ENCODE results near the gene PDAP1.

The PDAP1 gene

DNA sequence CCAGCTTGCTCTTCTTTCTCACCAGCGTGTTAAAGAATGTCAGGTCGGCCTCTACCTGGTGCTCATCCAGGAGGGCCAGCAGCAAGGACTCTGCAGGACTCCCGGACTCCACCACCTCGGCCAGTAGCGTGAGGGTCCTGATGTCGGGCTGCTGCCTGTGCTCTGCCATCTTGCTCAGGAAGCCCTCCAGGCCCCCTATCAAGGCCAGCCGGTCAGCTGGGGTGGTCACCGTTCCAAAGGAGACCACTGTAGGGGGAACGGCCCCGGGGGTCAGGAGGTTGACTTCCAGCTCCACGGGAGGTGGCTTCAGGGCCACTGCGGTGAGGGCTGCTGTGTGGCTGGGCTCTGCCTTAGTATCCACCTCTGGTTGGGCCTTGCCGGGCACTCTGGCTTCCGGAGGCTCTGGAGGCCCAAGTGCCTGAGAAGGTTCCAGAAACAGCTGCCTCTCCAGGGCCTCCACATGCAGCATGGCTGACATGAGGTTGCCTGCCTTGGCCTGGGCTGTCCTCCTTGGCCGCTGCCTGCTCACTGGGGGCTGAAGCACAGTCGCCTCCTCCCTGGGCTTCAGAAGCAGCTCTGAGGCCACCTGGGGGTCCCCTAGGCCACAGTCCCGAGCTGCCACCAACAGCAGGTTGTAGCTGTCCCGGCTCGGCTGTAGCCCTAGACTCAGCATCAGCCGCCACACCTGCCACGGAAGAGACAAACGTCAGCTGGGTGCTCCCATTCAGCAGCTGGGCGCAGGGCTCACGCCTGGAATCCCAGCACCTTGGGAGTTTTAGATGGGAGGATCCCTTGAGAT is 16.7 kb upstream of the PDAP1 start:
- no peak for DNase-seq (ENCODE audit: low spot score)

DNA sequence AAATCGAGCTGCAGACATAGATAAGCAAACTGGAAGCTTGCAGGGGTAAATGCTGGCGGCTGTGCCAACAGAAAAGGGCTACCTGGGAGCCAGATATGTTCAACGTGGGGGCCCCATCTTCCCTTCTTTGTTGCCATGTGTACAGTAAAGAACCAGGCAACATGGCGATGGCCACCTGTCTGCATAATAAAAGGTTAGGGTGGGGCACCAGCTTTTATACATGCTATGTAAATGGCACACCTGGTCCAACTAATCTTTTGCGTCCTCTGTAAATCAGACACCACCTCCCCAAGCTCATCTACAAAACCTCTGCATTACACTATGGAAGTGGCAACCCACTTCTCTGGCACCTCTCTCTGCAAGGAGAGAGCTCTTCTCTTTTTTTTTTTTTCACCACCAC is 14.2 kb upstream of the PDAP1 start:
- DNase-seq (ENCODE audit: low spot score) = no peak

DNA sequence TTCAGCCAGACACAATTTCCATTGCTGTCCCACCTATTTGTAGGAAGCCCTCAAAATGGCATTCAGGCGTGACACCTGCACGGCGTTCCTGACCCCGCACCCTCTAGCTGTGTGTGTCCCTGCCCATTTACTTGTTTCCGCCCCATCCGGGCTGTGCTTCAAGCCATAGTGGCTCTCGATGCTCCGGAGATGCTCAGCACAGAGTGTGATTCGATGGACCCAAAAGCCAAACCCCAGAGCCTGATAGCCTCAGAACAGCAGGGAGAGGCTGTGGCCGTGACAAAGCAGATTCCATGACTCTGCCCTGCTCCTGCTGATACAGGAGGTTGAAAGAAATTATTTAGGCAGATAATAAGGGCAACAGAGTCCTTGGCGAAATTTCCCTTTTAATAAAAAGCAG is 13.8 kb upstream of the PDAP1 start:
- no peak for DNase-seq (ENCODE audit: low spot score)

DNA sequence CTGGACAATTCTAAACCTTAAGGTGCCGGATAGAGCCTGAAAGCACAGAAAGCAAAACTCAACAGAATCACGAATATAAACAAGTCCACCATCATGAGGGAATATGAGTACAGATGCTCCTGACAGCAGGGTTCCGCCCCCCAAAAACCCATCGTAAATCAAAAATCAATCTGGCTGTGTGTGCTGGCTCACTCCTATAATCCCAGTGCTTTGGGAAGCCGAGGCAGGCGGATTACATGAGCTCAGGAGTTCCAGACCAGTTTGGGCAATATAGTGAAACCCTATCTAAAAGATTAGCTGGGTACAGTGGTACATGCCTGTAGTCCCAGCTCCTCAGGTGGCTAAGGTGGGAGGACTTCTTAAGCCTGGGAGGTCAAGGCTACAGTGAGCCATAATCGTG is 12.6 kb upstream of the PDAP1 start:
- DNase-seq (ENCODE audit: low spot score) = no peak

DNA sequence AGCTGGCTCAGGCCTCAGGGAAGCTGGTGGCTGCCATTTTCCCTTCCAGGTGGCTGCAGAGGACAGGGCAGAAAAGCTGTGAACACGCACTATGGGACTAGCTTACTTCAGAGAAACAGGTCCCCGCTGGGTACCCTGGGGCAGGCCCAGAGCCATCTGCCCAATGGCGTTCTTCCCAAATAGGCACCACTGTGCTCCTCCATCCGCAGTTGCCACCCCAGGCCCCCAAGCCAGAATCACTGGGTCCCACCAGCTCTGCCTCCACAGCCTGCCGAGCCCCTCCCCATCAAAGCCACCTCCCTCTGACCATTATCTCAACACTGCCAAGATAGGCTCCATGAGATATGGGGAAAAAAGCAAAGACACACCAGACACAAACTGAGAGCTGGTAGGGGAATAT is 11.8 kb upstream of the PDAP1 start:
- DNase-seq (ENCODE audit: low spot score) = no peak

DNA sequence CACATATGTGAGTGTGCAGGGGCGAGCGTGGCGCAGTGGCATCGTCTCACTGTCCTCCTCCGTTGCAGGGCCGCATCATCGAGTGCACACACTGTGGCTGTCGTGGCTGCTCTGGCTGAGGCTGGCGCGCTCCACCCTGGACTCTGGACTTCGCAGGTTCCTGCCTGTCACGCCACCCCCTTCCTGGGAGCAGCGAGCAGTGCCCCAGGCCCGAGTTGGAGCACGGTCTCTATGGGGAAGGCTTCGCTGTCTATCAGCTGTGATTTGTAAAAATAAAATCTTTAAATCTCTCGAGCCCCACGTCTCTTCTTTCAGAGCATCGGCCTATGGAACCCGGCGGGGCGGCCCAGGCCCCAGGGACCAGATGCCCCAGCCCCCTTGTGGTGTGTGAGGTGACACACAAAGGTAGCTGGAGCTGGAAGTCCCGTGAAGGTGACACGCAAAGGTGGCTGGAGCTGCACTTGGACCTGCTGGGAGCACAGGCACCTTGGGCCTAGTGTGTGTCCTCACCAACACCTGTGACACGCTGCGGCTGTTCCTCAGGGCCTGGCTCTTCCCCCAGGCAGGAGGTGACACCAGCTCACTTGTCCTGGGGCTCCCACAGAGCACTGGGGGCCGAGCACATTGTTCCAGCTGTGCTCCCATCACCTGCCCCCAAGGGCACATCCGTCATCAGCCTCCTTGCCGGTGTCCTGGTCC is 11.1 kb upstream of the PDAP1 start:
- DNase-seq (ENCODE audit: low spot score) = no peak

DNA sequence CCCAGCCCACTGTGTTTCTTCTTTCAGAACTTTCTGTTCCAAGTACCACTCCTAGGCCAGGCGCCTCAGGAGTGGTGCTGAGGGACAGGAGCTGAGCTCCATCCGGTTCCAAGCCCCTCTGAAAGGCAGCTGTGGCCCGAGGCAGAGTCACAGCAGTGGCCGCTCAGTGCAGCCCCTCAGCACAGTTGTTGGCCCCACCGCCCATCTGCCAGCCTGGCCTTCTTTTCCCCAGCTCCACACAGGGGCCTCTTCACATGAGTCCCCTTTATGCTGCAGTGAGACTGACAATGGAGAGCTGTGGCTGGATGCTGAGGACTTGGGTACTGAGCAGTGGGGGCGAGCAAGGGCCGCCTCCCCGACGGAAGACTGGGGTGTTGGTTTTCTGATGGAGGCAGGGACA is 9.9 kb upstream of the PDAP1 start:
- DNase-seq (ENCODE audit: low spot score) = no peak

DNA sequence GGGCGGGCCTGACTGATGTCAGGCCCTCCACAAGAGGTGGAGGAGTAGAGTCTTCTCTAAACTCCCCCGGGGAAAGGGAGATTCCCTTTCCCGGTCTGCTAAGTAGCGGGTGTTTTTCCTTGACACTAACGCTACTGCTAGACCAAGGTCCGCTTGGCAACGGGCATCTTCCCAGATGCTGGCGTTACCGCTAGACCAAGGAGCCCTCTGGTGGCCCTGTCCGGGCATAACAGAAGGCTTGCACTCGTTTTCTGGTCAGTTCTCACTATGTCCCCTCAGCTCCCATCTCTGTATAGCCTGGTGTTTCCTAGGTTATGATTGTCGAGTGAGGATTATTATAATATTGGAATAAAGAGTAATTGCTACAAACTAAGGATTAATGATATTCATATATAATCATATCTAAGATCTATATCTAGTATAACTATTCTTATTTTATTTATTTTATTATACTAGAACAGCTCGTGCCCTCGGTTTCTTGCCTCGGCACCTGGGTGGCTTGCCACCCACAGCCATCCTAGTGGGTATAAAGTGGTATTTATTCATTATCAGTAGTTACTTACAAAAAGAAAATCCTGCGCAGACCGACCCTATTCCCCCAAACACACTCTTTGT is 7.2 kb upstream of the PDAP1 start:
- DNase-seq (ENCODE audit: low spot score) = peak; percentile 51

DNA sequence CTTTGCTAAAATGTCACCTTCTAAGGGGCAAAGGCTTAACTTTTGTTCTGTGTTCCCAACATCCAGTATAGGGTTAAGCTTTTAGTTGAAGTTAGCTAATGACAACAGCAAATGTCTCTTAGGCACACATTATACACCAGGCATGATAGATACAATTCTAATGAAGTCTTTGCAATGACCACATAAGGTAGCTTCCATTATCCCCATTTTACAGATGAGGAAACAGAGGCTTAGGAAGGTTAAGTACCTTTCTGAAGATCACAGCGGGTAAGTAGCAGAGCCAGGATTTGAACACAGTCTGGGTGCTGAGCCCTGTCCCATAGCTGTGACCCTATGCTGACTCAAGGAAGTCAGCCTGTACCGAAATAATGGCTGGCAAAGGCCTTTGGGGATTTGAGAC is 2.2 kb upstream of the PDAP1 start:
- DNase-seq (ENCODE audit: low spot score) = no peak

DNA sequence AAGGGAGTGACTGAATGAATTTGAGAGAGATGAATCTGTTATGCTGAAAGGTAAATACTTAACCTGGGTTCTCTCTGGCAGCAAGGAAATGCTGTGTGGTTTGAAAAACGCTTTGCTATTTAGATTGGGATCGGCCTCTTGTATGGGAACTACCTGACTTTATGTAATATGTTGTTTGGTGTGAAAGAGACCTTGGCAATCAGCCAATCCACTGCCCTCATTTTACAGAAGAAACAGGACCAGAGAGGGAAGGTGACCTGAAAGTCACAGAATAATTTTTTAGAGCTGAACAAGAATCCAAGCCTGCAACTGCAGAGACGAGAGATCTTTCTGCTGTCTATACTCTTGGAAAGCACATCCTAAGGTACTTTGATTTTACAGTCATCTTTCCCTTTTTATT is 1.4 kb upstream of the PDAP1 start:
- no peak for DNase-seq (ENCODE audit: low spot score)

DNA sequence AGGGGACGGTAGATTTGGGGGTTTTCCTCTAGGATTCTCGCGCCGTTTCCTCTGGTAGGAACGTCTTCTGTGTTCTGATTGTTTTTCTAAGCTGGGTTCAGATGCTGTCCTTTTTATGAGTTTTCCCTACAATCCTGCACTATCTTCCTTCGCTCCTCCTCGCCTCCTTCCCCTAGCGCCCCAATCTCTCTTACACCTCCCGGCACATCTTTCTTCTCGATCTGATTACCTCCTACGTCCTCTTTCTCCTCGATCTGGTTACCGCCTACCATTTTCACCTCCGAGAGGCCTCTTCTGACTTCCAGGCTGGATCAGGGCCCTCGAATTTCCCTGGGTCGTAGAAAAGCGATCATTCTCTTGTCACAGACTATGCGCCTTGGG is 785 bp upstream of the PDAP1 start:
- DNase-seq (ENCODE audit: low spot score) = no peak

DNA sequence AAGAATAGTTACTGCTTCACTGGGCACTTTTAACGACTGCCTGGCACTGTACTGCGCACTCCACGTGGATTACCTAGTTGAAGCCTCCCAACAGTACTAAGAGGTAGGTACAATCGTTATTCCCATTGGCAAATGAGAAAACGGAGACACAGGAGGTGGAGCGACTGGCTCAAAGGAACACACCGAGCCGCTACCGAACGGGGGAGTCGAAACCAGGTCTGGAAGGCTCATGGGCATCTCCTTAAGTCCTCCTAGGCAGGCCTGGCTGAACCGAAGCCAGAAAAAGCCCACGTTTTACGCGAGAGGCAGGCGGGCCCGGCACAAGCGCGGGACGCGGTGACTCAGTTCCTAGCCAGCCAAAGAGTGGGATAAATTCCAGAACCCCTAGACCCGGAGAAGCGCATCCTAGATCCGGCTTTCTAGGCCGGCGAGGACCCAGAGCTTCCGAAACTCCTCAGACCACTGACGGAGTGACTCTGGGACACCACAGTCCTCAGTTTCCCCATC is 472 bp downstream of the PDAP1 start:
- peak; percentile 42 for DNase-seq (ENCODE audit: low spot score)

DNA sequence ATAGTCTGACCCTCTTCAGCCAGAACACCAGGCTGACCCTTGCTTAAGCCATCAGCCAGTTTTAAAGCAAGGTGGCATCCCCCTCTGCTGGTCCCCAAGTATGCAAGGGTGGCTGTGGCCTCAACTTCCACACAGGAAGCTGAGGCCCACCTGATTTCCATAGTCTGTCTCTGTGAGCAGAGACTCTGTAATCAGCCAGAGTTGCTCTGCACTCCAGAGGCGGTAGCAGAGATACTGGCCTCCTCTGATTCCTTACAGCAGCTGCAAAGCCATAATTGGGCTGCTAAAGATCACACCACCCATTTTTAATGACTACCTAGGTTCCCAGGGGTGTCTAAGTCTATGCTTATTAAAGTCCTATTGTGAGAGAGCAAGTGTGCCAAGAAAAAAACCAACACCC is 1.8 kb downstream of the PDAP1 start:
- no peak for DNase-seq (ENCODE audit: low spot score)

DNA sequence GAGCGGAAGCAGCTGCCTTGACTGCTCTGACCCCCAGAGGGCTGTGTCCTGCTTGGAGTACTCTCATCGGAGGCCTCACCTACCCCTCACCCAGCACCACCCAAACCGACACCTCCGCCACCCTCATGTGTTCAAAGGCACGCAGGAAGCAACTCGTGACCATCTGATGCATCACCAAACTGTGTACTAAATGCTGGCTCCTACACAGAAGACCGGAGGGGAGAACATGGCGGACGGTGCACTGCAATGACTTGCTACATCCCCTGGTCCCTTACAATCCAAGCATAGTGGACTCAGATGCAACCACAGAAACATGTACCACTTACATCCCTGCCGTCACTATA is 3.4 kb downstream of the PDAP1 start:
- no peak for DNase-seq (ENCODE audit: low spot score)

DNA sequence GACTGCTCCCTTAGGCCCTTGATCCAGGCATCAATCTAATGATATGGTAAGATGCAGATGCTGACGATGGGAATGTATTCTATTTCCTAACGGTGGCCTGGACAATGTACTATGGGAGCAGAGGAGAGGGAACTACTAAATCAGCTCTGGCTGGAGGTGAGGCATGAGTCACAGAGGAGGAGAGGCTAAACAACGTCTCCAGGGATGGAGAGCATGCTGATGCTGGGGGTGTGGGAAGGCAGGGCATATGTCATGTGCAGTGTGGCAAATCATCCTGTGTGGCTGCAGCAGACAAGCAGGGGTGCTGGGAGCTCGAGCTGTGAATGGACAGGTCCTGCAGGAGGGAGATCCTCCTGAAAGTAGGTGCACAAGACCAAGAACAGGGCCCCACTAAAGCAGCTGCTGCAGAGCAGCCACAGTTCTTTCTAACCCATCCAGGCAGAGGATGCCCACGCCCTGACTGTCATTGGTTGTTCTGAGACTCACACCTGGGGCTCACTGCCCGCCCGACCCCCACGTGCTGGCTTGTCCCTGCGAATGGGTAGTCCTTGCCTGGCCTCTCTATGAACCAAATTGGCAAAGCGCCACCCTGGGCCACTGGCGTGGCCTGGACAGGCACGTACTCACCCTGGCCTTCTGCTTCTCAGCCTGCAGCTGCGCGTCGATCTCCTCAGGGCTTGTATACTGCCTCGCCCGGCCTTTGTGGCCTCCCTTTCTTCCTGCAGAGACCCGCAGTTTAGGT is 4.0 kb downstream of the PDAP1 start:
- no peak for DNase-seq (ENCODE audit: low spot score)

DNA sequence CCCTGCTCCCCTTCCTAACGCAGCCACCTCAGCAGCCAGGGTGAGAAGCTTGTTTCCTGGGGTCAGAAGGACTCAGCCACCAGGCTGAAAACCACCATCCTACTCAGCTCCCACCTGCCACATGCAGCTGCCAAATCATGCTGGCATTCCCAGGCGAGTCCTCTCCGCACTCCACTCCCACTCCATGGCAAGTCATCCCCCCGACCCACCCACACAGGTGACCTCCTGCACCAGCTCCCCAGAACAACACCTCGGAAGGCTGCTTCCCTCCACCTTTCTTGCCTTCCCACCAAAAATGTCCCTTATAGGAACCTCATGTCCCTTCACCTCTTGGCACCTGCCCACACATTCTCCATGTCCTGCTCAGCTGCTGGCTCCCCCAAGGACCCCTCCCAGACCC is 4.6 kb downstream of the PDAP1 start:
- no peak for DNase-seq (ENCODE audit: low spot score)

DNA sequence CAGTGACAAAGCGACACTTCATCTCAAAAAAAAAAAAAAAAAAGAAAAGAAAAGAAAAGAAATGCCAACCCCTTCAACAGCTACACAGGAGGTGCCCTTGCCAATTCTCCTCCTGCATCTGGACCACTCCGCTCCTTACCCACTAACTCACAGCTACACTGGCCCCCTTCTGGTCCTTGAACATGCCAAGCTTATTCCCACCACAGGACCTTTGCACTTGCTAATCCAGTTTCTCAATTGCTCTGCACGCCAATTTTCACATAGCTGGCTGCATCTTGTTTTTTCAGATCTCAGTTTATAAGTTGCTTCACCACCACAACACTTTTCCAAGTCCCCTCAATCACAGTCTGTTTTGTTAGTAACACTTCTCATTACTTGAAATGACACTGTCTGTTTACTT is 5.5 kb downstream of the PDAP1 start:
- DNase-seq (ENCODE audit: low spot score) = no peak

DNA sequence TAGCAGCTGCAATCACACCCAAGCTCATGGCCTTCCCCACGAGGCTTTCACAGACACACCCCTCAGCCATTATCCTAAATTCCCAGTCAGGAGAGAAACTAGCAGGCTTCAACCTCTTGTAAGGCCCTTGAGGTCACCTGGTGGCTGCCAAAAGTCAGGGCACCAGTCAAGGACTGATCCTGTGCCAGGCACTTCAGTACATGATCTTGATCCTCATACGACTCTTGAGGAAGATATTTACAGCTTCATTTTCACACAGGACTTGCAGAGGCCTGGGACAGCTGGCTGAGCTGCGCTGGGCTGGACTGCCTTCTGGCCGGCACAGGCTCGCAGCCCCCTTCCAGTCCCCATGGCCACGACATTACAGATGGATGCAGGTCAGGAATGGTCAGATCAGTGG is 8.8 kb downstream of the PDAP1 start:
- no peak for DNase-seq (ENCODE audit: low spot score)

DNA sequence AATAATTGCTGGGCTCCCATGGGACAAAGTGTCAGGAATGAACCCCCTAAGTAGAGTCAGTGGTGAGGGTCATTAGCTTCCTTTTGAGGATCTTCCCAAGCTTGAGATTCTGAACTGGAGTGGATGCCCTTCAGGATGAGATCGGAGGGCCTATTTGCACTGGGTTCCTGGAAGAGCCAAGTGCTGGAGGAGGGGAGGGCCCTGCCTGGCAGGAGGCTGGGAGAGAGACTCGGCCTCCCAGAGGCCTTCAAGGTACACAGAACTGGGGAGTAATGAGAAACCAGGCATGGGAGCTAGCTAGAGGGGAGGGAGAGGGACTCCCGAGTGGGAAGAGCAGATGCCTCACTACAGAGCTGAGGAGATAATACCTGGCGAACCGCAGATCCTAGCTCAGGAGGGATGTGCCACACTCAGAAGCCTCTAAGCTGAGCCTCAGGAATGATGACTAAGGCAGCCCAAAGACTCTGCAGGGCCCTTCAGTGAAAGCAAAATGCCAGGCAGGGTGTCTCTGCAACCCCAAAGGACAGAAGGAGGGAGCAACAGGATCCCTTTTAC is 9.4 kb downstream of the PDAP1 start:
- DNase-seq (ENCODE audit: low spot score) = no peak

DNA sequence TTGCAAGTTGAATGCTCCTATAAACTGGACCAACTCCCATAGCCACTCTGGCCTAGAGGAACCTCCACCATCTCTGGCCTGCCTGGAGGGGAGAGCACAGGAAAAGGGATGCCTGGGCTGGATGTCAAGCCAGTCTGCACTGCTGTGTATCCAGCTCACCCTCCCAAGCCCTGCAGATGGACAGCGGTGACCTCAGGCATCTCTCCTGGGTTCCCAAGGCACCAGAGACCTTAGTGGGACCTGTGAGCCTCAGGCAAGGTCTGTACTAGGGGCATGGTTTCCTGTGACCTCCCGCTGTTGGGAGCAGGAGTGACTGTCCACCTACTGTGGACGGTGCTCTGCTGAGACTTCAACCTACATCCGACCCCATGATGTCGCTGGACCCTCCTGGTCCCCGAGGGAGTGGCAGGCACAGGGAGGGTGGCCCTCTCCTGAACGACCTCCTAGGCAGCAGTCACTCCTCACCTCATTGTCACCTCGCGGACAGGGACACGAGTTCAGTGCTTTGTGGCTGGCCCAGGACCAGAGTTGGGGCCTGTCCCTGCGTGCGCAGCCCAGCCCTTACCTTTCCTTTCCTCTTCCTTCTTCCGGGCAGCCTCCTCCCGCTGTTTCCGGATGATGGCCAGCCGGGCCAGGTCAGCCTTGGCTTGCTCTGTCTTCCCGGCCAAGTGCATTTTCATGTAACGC is 11.0 kb downstream of the PDAP1 start:
- DNase-seq (ENCODE audit: low spot score) = no peak

DNA sequence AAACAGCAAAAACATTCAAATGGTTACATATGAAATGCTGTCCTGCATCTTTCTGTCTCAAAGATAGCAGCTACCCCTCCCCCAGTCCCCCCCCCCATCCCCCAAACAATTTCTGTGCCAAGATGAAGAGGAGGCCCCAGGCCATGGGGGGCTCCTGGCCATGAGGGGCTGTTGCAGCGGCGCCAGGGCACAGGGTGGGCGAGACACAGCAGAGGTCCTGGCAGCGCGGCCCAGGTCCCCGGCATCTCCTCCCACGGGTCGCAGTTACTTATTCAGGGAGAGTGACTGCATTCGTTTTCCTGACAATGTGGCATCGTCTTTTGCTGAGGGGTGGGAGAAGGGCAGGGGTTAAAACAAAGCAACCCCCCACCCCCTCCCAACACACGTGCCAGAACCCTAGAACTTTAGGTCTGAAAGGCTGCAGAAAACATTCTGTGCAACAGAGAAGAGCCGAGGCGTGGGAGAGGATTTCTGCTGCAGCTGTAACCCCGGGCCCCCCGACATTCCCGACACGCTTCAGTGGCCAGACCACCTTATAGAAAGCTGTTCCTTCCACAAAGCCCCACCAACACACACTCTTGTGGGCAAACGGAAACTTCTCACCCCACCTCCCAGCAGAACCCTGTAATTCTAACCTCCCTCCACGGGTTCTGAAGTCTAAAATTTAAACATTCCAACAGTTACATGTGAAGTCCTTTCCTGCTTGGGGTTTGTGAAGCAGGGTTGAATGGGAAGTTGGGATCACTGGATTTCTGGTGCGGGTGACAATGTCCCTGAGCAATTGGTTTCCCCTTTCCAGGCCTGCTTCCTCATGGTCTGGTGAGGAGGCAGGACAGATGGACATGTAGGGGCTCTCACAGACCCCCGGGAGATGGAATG is 11.7 kb downstream of the PDAP1 start:
- no peak for DNase-seq (ENCODE audit: low spot score)

Data from Ammon's horn (tissue), 1 donor.